H9 (cell line): ENCODE measurements around the gene RNF39. TPM values are rescaled to one million over a fixed set of nuclear protein-coding genes. Genes with fewer than 3 reads are reported as not detected.

ENCODE experiments used
- DNase-seq: peaks from one replicate; pipeline ENCODE4 v3.0.0-alpha.2; 2017
- H2AFZ ChIP-seq: one replicate; pipeline ENCODE4 v1.6.1; 2013; ENCODE audit warnings: mild to moderate bottlenecking, low read length, control low read depth, moderate library complexity
- H2AK5ac ChIP-seq: 2 replicates; pipeline ENCODE4 v1.6.1; 2013; ENCODE audit warnings: low read length, control low read depth, mixed read lengths; ENCODE audit not compliant: insufficient read length
- H2BK120ac ChIP-seq: one replicate; pipeline ENCODE4 v1.6.1; 2013; ENCODE audit warnings: low read depth, mild to moderate bottlenecking, low read length, control low read depth, inconsistent platforms; ENCODE audit not compliant: poor library complexity, severe bottlenecking
- H2BK12ac ChIP-seq: 2 replicates; pipeline ENCODE4 v1.6.1; 2013; ENCODE audit warnings: low read length, control low read depth, mixed read lengths, low read depth; ENCODE audit not compliant: insufficient read length
- H2BK15ac ChIP-seq: 2 replicates; pipeline ENCODE4 v1.6.1; 2013; ENCODE audit warnings: low read depth, low read length, control low read depth
- H2BK20ac ChIP-seq: one replicate; pipeline ENCODE4 v1.6.1; 2013; ENCODE audit warnings: low read depth, mild to moderate bottlenecking, low read length, control low read depth, inconsistent platforms; ENCODE audit not compliant: poor library complexity, severe bottlenecking
- H2BK5ac ChIP-seq: 2 replicates; pipeline ENCODE4 v1.6.1; 2013; ENCODE audit warnings: low read length, control low read depth, mixed read lengths; ENCODE audit not compliant: insufficient read length
- H3K14ac ChIP-seq: 2 replicates; pipeline ENCODE4 v1.6.1; 2013; ENCODE audit warnings: low read length, control low read depth; ENCODE audit not compliant: insufficient read depth
- H3K18ac ChIP-seq: 2 replicates; pipeline ENCODE4 v1.6.1; 2013; ENCODE audit warnings: low read depth, mild to moderate bottlenecking, mixed read lengths, low read length, control low read depth; ENCODE audit not compliant: insufficient read length
- H3K23ac ChIP-seq: 2 replicates; pipeline ENCODE4 v1.6.1; 2013; ENCODE audit warnings: low read length, control low read depth, mixed read lengths, low read depth; ENCODE audit not compliant: insufficient read length
- H3K23me2 ChIP-seq: 2 replicates; pipeline ENCODE4 v1.6.1; 2013; ENCODE audit warnings: low read depth, mild to moderate bottlenecking, mixed read lengths, low read length, control low read depth; ENCODE audit not compliant: insufficient read length, poor library complexity, severe bottlenecking
- H3K27ac ChIP-seq: 2 replicates; pipeline ENCODE4 v1.5.1; 2013; ENCODE audit warnings: low read length, control low read depth, mixed read lengths, low read depth; ENCODE audit not compliant: insufficient read length
- H3K27me3 ChIP-seq: 2 replicates; pipeline ENCODE4 v1.6.1; 2013; ENCODE audit warnings: low read length, control low read depth, inconsistent platforms; ENCODE audit not compliant: insufficient read depth
- H3K4ac ChIP-seq: 2 replicates; pipeline ENCODE4 v1.6.1; 2013; ENCODE audit warnings: low read depth, mild to moderate bottlenecking, control low read depth, inconsistent platforms, low read length, moderate library complexity
- H3K4me1 ChIP-seq: 2 replicates; pipeline ENCODE4 v1.6.1; 2013; ENCODE audit warnings: low read length, control low read depth, inconsistent platforms; ENCODE audit not compliant: insufficient read depth
- H3K4me2 ChIP-seq: 2 replicates; pipeline ENCODE4 v1.6.1; 2013; ENCODE audit warnings: low read length, control low read depth, mixed read lengths; ENCODE audit not compliant: insufficient read length, insufficient read depth
- H3K56ac ChIP-seq: 2 replicates; pipeline ENCODE4 v1.6.1; 2013; ENCODE audit warnings: low read depth, mild to moderate bottlenecking, mixed read lengths, low read length, control low read depth; ENCODE audit not compliant: insufficient read length
- H3K79me1 ChIP-seq: 2 replicates; pipeline ENCODE4 v1.6.1; 2013; ENCODE audit warnings: low read depth, mild to moderate bottlenecking, moderate library complexity, low read length, control low read depth, inconsistent platforms; ENCODE audit not compliant: insufficient read depth, poor library complexity, severe bottlenecking
- H3K79me2 ChIP-seq: 2 replicates; pipeline ENCODE4 v1.6.1; 2013; ENCODE audit warnings: low read length, control low read depth, inconsistent platforms; ENCODE audit not compliant: insufficient read depth
- H3K9ac ChIP-seq: 2 replicates; pipeline ENCODE4 v1.6.1; 2013; ENCODE audit warnings: low read length, control low read depth, mixed read lengths; ENCODE audit not compliant: insufficient read length; ENCODE audit errors: extremely low read depth
- H3K9me3 ChIP-seq: one replicate; pipeline ENCODE4 v1.6.1; 2013; ENCODE audit warnings: low read depth, low read length, inconsistent platforms; ENCODE audit not compliant: control insufficient read depth
- H3T11ph ChIP-seq: one replicate; pipeline ENCODE4 v1.6.1; 2013; ENCODE audit warnings: mild to moderate bottlenecking, low read length, control low read depth, inconsistent platforms
- H4K20me1 ChIP-seq: one replicate; pipeline ENCODE4 v1.6.1; 2013; ENCODE audit not compliant: control insufficient read depth, insufficient read length, insufficient read depth
- H4K5ac ChIP-seq: 2 replicates; pipeline ENCODE4 v1.6.1; 2013; ENCODE audit warnings: low read depth, mild to moderate bottlenecking, mixed read lengths, low read length, control low read depth; ENCODE audit not compliant: insufficient read length
- H4K8ac ChIP-seq: replicated peaks from 2 replicates; pipeline ENCODE4 v1.6.1; 2013; ENCODE audit warnings: low read length, control low read depth, mixed read lengths, low read depth; ENCODE audit not compliant: insufficient read length
- H4K91ac ChIP-seq: 2 replicates; pipeline ENCODE4 v1.6.1; 2013; ENCODE audit warnings: low read depth, mild to moderate bottlenecking, moderate library complexity, mixed read lengths, low read length, control low read depth; ENCODE audit not compliant: insufficient read length
- H3K27ac Mint-ChIP-seq, 3 experiments: 2 replicates in 2 of 3; 3 replicates in 1 of 3; pipeline ENCODE4 v1.8.0; 2020 to 2021; ENCODE audit warnings: mixed read lengths in 3 of 3, mild to moderate bottlenecking in 1 of 3, moderate library complexity in 1 of 3
- H3K27me3 Mint-ChIP-seq: 2 replicates; pipeline ENCODE4 v1.8.0; 2021; ENCODE audit warnings: low read depth, mild to moderate bottlenecking, moderate library complexity, mixed read lengths
- H3K36me3 Mint-ChIP-seq, 3 experiments: 2 replicates in 2 of 3; 3 replicates in 1 of 3; pipeline ENCODE4 v1.8.0; 2020 to 2021; ENCODE audit warnings: low read depth in 3 of 3, mixed read lengths in 3 of 3; ENCODE audit not compliant: insufficient read depth in 1 of 3
- H3K4me1 Mint-ChIP-seq, 2 experiments: 2 replicates each; pipeline ENCODE4 v1.8.0; 2020; ENCODE audit warnings: mixed read lengths in 2 of 2
- H3K4me3 Mint-ChIP-seq, 2 experiments: 2 replicates in 1 of 2; 3 replicates in 1 of 2; pipeline ENCODE4 v1.8.0; 2020 to 2021; ENCODE audit warnings: mild to moderate bottlenecking in 2 of 2, mixed read lengths in 2 of 2, moderate library complexity in 1 of 2
- H3K9me3 Mint-ChIP-seq, 2 experiments: 2 replicates in 1 of 2; 3 replicates in 1 of 2; pipeline ENCODE4 v1.8.0; 2020; ENCODE audit warnings: mild to moderate bottlenecking in 2 of 2, mixed read lengths in 2 of 2, moderate library complexity in 1 of 2
- WGBS: extraction: QIAGEN DNeasy Blood & Tissue Kit; methylation state at CpG from one replicate; pipeline ENCODE4 v1.1.7; 2013; ENCODE audit warnings: missing lambda C conversion rate, low lambda C conversion rate, mixed read lengths; ENCODE audit not compliant: insufficient read length; ENCODE audit errors: extremely low coverage; 5-methylcytosine and 5-hydroxymethylcytosine counted together
- total RNA-seq: library from RNA; stranded (reverse); gene quantifications from 2 replicates; pipeline ENCODE4 v1.2.1, GENCODE V29; 2021
- TF ChIP-seq, protein P1 (sequence below): fragments of 200-600 bp; sonication (generic); conservative IDR thresholded peaks from 3 replicates; pipeline ENCODE4 v1.8.0; 2021; ENCODE audit warnings: antibody characterized with exemption, mild to moderate bottlenecking

Gene RNF39
- total RNA-seq, 1 experiment from 2014 or later = 0.26 TPM

- Histone ChIP-seq H3K4me1 (no peaks in the 10 kb centered on the region), H3T11ph (no peak overlapping the region), H3K18ac (no peak overlapping the region), H2BK120ac (no peak overlapping the region), H3K56ac (no peak overlapping the region), H2AK5ac (no peak overlapping the region), H4K20me1 (no peaks in the 10 kb centered on the region), H3K27me3 (no peaks in the 10 kb centered on the region), H3K27ac (no peak overlapping the region), H3K23me2 (no peaks in the 10 kb centered on the region), H3K9me3 (no peaks in the 10 kb centered on the region), H3K79me2 (no peaks in the 10 kb centered on the region), H2BK15ac (no peak overlapping the region), H3K79me1 (no peaks in the 10 kb centered on the region), H4K8ac (no peak overlapping the region), H3K23ac (no peak overlapping the region), H3K9ac (no peak overlapping the region), H2BK5ac (no peak overlapping the region), H2BK12ac (no peak overlapping the region), H2BK20ac (no peak overlapping the region), H3K14ac (no peak overlapping the region), H3K4ac (no peak overlapping the region), H4K5ac (no peak overlapping the region), H4K91ac (no peak overlapping the region), H3K4me2 (no peak overlapping the region), H2AFZ (no peak overlapping the region)
- TF ChIP-seq, protein P1, sequence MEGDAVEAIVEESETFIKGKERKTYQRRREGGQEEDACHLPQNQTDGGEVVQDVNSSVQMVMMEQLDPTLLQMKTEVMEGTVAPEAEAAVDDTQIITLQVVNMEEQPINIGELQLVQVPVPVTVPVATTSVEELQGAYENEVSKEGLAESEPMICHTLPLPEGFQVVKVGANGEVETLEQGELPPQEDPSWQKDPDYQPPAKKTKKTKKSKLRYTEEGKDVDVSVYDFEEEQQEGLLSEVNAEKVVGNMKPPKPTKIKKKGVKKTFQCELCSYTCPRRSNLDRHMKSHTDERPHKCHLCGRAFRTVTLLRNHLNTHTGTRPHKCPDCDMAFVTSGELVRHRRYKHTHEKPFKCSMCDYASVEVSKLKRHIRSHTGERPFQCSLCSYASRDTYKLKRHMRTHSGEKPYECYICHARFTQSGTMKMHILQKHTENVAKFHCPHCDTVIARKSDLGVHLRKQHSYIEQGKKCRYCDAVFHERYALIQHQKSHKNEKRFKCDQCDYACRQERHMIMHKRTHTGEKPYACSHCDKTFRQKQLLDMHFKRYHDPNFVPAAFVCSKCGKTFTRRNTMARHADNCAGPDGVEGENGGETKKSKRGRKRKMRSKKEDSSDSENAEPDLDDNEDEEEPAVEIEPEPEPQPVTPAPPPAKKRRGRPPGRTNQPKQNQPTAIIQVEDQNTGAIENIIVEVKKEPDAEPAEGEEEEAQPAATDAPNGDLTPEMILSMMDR = peak; percentile 69
- Mint-ChIP-seq H3K27ac (no peak overlapping the region), H3K27me3 (no peaks in the 10 kb centered on the region), H3K36me3 (no peaks in the 10 kb centered on the region; a peak in 1 of 7 replicates), H3K4me1 (no peaks in the 10 kb centered on the region), H3K9me3 (no peaks in the 10 kb centered on the region), H3K4me3 (no peak overlapping the region)
- DNase-seq = no peak
- WGBS = no CpG with 5 or more reads among the region's 4 CpGs
These were observed 38.3 kb downstream of the RNF39 start for GRCh38 chr6:30037182-30037788.
